IMR-90 (cell line): ENCODE results near the gene SRGN. TPM values are rescaled to one million over a fixed set of nuclear protein-coding genes. Genes with fewer than 3 reads are reported as not detected.
A peak's percentile ranks its signal among the peaks of the same experiment; 100 is the strongest.

ENCODE experiments used
- ATAC-seq: fragments of 200-7000 bp; cut with Tn5 transposase; 2 replicates; pipeline ENCODE4 v1.9.1; 2020; ENCODE audit warnings: low read depth, mild to moderate bottlenecking, moderate library complexity
- BruUV-seq: library from RNA; stranded (reverse); fragments of 400-500 nt; replicated peaks from 2 replicates; lab custom pipeline; 2021; lab: Mats Ljungman, UMichigan
- CTCF ChIA-PET: fragments of 300-600 bp; formaldehyde crosslinking; extraction: SDS; loops from one replicate; lab custom pipeline; 2021; ENCODE audit warnings: antibody characterized with exemption; lab: Yijun Ruan, JAX
- POLR2A ChIA-PET: fragments of 300-600 bp; sonication (Branson Sonifier 250); formaldehyde crosslinking; loops from one replicate; lab custom pipeline; 2022; ENCODE audit warnings: antibody characterized with exemption; ENCODE audit not compliant: unreplicated experiment; lab: Charles Lee
- DNase-seq: peaks from one replicate; pipeline ENCODE4 v3.0.0; 2013
- H2AFZ ChIP-seq: replicated peaks from 2 replicates; pipeline ENCODE3; 2013; ENCODE audit warnings: low read length, mild to moderate bottlenecking; ENCODE audit not compliant: poor library complexity
- H2AK5ac ChIP-seq: 2 replicates; pipeline ENCODE4 v1.6.1; 2013; ENCODE audit warnings: low read depth, low read length, inconsistent platforms
- H2AK9ac ChIP-seq: replicated peaks from 2 replicates; pipeline ENCODE3; 2013; ENCODE audit warnings: mild to moderate bottlenecking, low read depth, low read length, moderate library complexity; ENCODE audit not compliant: poor library complexity
- H2BK120ac ChIP-seq: 2 replicates; pipeline ENCODE4 v1.6.1; 2013; ENCODE audit warnings: low read depth, low read length, inconsistent platforms
- H2BK15ac ChIP-seq: 3 replicates; pipeline ENCODE4 v1.6.1; 2013; ENCODE audit warnings: low read depth, low read length, inconsistent platforms
- H2BK20ac ChIP-seq: 2 replicates; pipeline ENCODE4 v1.6.1; 2013; ENCODE audit warnings: low read depth, mild to moderate bottlenecking, inconsistent platforms, low read length, moderate library complexity
- H2BK5ac ChIP-seq: 2 replicates; pipeline ENCODE4 v1.6.1; 2013; ENCODE audit warnings: mild to moderate bottlenecking, low read depth, low read length, inconsistent platforms; ENCODE audit not compliant: poor library complexity, severe bottlenecking
- H3K14ac ChIP-seq: replicated peaks from 2 replicates; pipeline ENCODE4 v1.6.1; 2013; ENCODE audit warnings: low read depth, low read length, inconsistent platforms
- H3K18ac ChIP-seq: 2 replicates; pipeline ENCODE4 v1.6.1; 2013; ENCODE audit warnings: low read depth, low read length, control low read depth
- H3K23ac ChIP-seq: 2 replicates; pipeline ENCODE4 v1.6.1; 2013; ENCODE audit warnings: low read depth, low read length, inconsistent platforms
- H3K27ac ChIP-seq: 2 replicates; pipeline ENCODE4 v1.5.1; 2013; ENCODE audit warnings: mild to moderate bottlenecking, control low read depth, low read length; ENCODE audit not compliant: insufficient read depth
- H3K27me3 ChIP-seq: 2 replicates; pipeline ENCODE4 v1.6.1; 2013; ENCODE audit warnings: low read length; ENCODE audit not compliant: control insufficient read depth, insufficient read depth
- H3K36me3 ChIP-seq: 2 replicates; pipeline ENCODE4 v1.6.1; 2013; ENCODE audit warnings: low read length, mixed read lengths; ENCODE audit not compliant: control insufficient read depth, insufficient read depth
- H3K4ac ChIP-seq: 2 replicates; pipeline ENCODE4 v1.6.1; 2013; ENCODE audit warnings: low read depth, low read length, inconsistent platforms
- H3K4me1 ChIP-seq: 2 replicates; pipeline ENCODE4 v1.6.1; 2013; ENCODE audit warnings: low read length, mixed read lengths; ENCODE audit not compliant: control insufficient read depth, insufficient read depth
- H3K4me2 ChIP-seq: 2 replicates; pipeline ENCODE4 v1.6.1; 2013; ENCODE audit warnings: low read depth, mild to moderate bottlenecking, control low read depth, low read length, moderate library complexity
- H3K4me3 ChIP-seq: 2 replicates; pipeline ENCODE4 v1.5.1; 2013; ENCODE audit warnings: low read depth, mild to moderate bottlenecking, control low read depth, low read length, moderate library complexity; ENCODE audit not compliant: insufficient read depth
- H3K56ac ChIP-seq: 2 replicates; pipeline ENCODE4 v1.6.1; 2013; ENCODE audit warnings: low read length, inconsistent platforms; ENCODE audit not compliant: insufficient read depth; ENCODE audit errors: extremely low read depth
- H3K79me1 ChIP-seq, 2 experiments: 2 replicates each; pipeline ENCODE4 v1.6.1; 2013; ENCODE audit warnings: low read length in 2 of 2, inconsistent platforms in 1 of 2, low read depth in 1 of 2
- H3K9ac ChIP-seq: 2 replicates; pipeline ENCODE4 v1.6.1; 2013; ENCODE audit warnings: low read depth, low read length, control low read depth
- H3K9me1 ChIP-seq: 2 replicates; pipeline ENCODE4 v1.6.1; 2013; ENCODE audit warnings: low read length, inconsistent platforms; ENCODE audit not compliant: insufficient read depth
- H3K9me3 ChIP-seq: 2 replicates; pipeline ENCODE4 v1.6.1; 2013; ENCODE audit warnings: low read length; ENCODE audit not compliant: control insufficient read depth, insufficient read depth
- H4K20me1 ChIP-seq: 2 replicates; pipeline ENCODE4 v1.6.1; 2013; ENCODE audit warnings: low read length, inconsistent platforms; ENCODE audit not compliant: insufficient read depth
- H4K5ac ChIP-seq: 2 replicates; pipeline ENCODE4 v1.6.1; 2013; ENCODE audit warnings: mild to moderate bottlenecking, low read depth, low read length, control low read depth
- H4K8ac ChIP-seq, 2 experiments: 2 replicates each; pipeline ENCODE4 v1.6.1; 2013; ENCODE audit warnings: low read depth in 2 of 2, low read length in 2 of 2, control low read depth in 1 of 2, inconsistent platforms in 1 of 2
- H4K91ac ChIP-seq: 2 replicates; pipeline ENCODE4 v1.6.1; 2013; ENCODE audit warnings: low read depth, low read length, inconsistent platforms; ENCODE audit not compliant: insufficient read depth
- NFE2L2 ChIP-seq: fragments of 150-350 bp; IDR thresholded peaks from 2 replicates; pipeline ENCODE4 v1.6.1; 2016; ENCODE audit warnings: low read depth, mild to moderate bottlenecking, low read length
- RFX5 ChIP-seq: IDR thresholded peaks from 2 replicates; pipeline ENCODE4 v1.8.0; 2012; ENCODE audit warnings: low read depth, mild to moderate bottlenecking, low read length, moderate library complexity
- WGBS, 2 experiments: methylation state at CpG; one replicate each; pipeline versions ENCODE4 v1.1.5 to v1.1.7; 2013; ENCODE audit warnings: missing lambda C conversion rate in 2 of 2; ENCODE audit not compliant: insufficient read length in 1 of 2; ENCODE audit errors: extremely low coverage in 2 of 2; 5-methylcytosine and 5-hydroxymethylcytosine counted together
- dilution Hi-C: fragments of 300-500 bp; cut with HindIII; formaldehyde crosslinking; loops from one replicate; pipeline ENCODE4 v1.14.3; 2018; ENCODE audit warnings: low sequenced_read_pairs; ENCODE audit not compliant: unreplicated experiment
- in situ Hi-C: fragments of 300-500 bp; cut with MboI; formaldehyde crosslinking; loops from 3 replicates; pipeline ENCODE4 v1.14.3; 2019; ENCODE audit warnings: low sequenced_read_pairs, inconsistent platforms, mixed read lengths
- intact Hi-C: fragments of 100-400 bp; cut with micrococcal nuclease; formaldehyde crosslinking; loops from 2 replicates; pipeline ENCODE4 v1.10.0; 2022
- polyA plus RNA-seq, 3 experiments: library from polyadenylated mRNA; depleted of rRNA; stranded (reverse); fragments of >200 nt; gene quantifications; 2 replicates each; pipeline ENCODE4 v1.2.3, GENCODE V29; 2012; ENCODE audit warnings: low replicate concordance in 1 of 3
- total RNA-seq: library from RNA; depleted of rRNA; stranded (reverse); fragments of >200 nt; gene quantifications from 2 replicates; pipeline ENCODE4 v1.2.3, GENCODE V29; 2012

The SRGN gene
- total and polyA plus RNA-seq, 2 of the 4 experiments (the other 2 are of a cell fraction), result 33.3 to 41.4 TPM

DNA sequence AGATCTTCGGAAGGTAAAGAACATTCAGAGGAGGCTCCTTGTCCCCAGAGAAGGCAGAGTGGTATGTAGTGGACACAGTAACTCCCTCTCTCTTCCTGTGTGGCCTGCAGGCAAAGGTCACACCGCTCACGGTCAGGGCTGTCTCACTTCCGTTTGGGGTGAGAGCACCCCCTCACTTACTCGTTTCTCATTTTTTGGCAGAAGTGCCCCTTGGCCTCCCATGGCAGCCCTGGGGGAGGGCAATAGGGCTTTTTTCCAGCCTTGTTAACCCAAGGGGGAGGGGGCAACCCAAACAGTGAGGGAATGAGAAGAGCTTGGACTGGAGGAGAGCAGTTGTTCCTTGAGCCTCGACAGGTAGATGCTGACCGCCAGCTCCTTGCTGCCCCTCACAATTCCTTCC, 31.8 kb upstream of the SRGN start:
- in situ Hi-C loops, result no loop called here
- ATAC-seq (no peak), DNase-seq (no peak)

More for the DNA sequence above, 31.8 kb upstream of the SRGN start:
- ChIA-PET CTCF (no interaction called here), POLR2A (no interaction called here)
- peak overlapping the region; percentile 90 for H2BK120ac ChIP-seq
- H3K4me2 ChIP-seq, result no peak overlapping the region
- H3K27me3 ChIP-seq, result no peaks in the 10 kb centered on the region
- H3K4me1 ChIP-seq, result peaks cover 13% of the 10 kb centered on the region
- H3K56ac ChIP-seq, result no peak overlapping the region
- peaks cover 20% of the 10 kb centered on the region for H3K9me1 ChIP-seq
- peak overlapping the region; percentile 66 for H3K14ac ChIP-seq
- H3K27ac ChIP-seq, result no peak overlapping the region; the same call in 1 of the 2 replicates
- H4K8ac ChIP-seq, result peak overlapping the region; percentile 19 to 86
- no peaks in the 10 kb centered on the region for H4K20me1 ChIP-seq
- no TSS peak for BruUV-seq
- H2BK15ac ChIP-seq, result peak overlapping the region; percentile 27; the same call in 2 of the 3 replicates
- peak overlapping the region; percentile 86 for H3K4ac ChIP-seq
- WGBS, 2 experiments, result 70% methylated on average over 2 of the region's 7 CpGs; no CpG with 5 or more reads in 1 of the 2 experiments
- dilution Hi-C loops (no loop called here), intact Hi-C loops (no loop called here)
- TF ChIP-seq NFE2L2, result no peak
- TF ChIP-seq RFX5, result no peak
- no peak overlapping the region for H3K18ac ChIP-seq
- peak overlapping the region; percentile 57 for H4K5ac ChIP-seq
- peak overlapping the region; percentile 81; the same call in 1 of the 2 replicates for H2BK20ac ChIP-seq
- H2BK5ac ChIP-seq, result peak overlapping the region; percentile 81
- no peaks in the 10 kb centered on the region for H3K9me3 ChIP-seq
- no peak overlapping the region for H3K4me3 ChIP-seq
- H2AFZ ChIP-seq, result peak overlapping the region; percentile 83
- peak overlapping the region; percentile 4; the same call in 1 of the 2 replicates for H3K23ac ChIP-seq
- H3K79me1 ChIP-seq, result peaks cover 0 to 3% of the 10 kb centered on the region in 2 experiments; a peak in 1 of 4 replicates
- H2AK9ac ChIP-seq, result peak overlapping the region; percentile 18
- H2AK5ac ChIP-seq, result peak overlapping the region; percentile 86
- no peak overlapping the region for H3K9ac ChIP-seq
- peak overlapping the region; percentile 74 for H4K91ac ChIP-seq
- no peaks in the 10 kb centered on the region for H3K36me3 ChIP-seq
